GM12872 (cell line): ENCODE results near the gene PKP3.

ENCODE experiments used
- CTCF ChIP-seq: IDR thresholded peaks from 3 replicates; pipeline ENCODE4 v1.5.1; 2011; ENCODE audit warnings: low read depth, mild to moderate bottlenecking, low read length, moderate library complexity; ENCODE audit not compliant: insufficient read depth

PKP3 gene

GRCh38 chr11:406796-407650 is 13.0 kb downstream of the PKP3 start:
- 0 out of 3 replicates have a peak, but pooled peaks have one; percentile 26 for TF ChIP-seq CTCF

- no peak for TF ChIP-seq CTCF
Observed at GRCh38 chr11:407651-408123, 13.7 kb downstream of the PKP3 start.

- TF ChIP-seq CTCF = no peak
Observed at GRCh38 chr11:408154-409007, 14.4 kb downstream of the PKP3 start.

GRCh38 chr11:409008-409599 is 15.1 kb downstream of the PKP3 start:
- TF ChIP-seq CTCF = no peak

GRCh38 chr11:409600-410483 is 15.8 kb downstream of the PKP3 start:
- no peak for TF ChIP-seq CTCF

- TF ChIP-seq CTCF = no peak
Observed at GRCh38 chr11:412641-413119, 18.7 kb downstream of the PKP3 start.
